Neuronal stem cell (in vitro differentiated cells): ENCODE data around the gene RPL38.

Source experiments
- DNase-seq: peaks from one replicate; pipeline ENCODE4 v3.0.0-alpha.2; 2013; ENCODE audit warnings: low spot score
- H2AFZ ChIP-seq: one replicate; pipeline ENCODE4 v1.6.1; 2013; ENCODE audit warnings: mild to moderate bottlenecking, low read length, inconsistent platforms
- H2AK5ac ChIP-seq: 2 replicates; pipeline ENCODE4 v1.6.1; 2013; ENCODE audit warnings: low read depth, mild to moderate bottlenecking, inconsistent platforms, low read length, moderate library complexity, mixed read lengths
- H2BK120ac ChIP-seq: 2 replicates; pipeline ENCODE4 v1.6.1; 2013; ENCODE audit warnings: low read depth, mild to moderate bottlenecking, inconsistent platforms, low read length, moderate library complexity, mixed read lengths
- H2BK12ac ChIP-seq: one replicate; pipeline ENCODE4 v1.6.1; 2013; ENCODE audit warnings: low read length, inconsistent platforms
- H2BK15ac ChIP-seq: 2 replicates; pipeline ENCODE4 v1.6.1; 2013; ENCODE audit warnings: mild to moderate bottlenecking, low read length, inconsistent platforms, mixed read lengths
- H2BK5ac ChIP-seq: one replicate; pipeline ENCODE4 v1.6.1; 2013; ENCODE audit warnings: inconsistent platforms, mild to moderate bottlenecking, low read length, moderate library complexity
- H3K14ac ChIP-seq: one replicate; pipeline ENCODE4 v1.6.1; 2013; ENCODE audit warnings: low read length, inconsistent platforms
- H3K18ac ChIP-seq: 2 replicates; pipeline ENCODE4 v1.6.1; 2013; ENCODE audit warnings: low read length, inconsistent platforms
- H3K23ac ChIP-seq: 2 replicates; pipeline ENCODE4 v1.6.1; 2013; ENCODE audit warnings: low read depth, mild to moderate bottlenecking, mixed read lengths, low read length, inconsistent platforms; ENCODE audit not compliant: poor library complexity
- H3K27ac ChIP-seq: replicated peaks from 3 replicates; pipeline ENCODE4 v1.5.1; 2013; ENCODE audit warnings: low read length, inconsistent platforms
- H3K27me3 ChIP-seq, 3 experiments: 2 replicates each; pipeline ENCODE4 v1.6.1; 2013; ENCODE audit warnings: low read length in 3 of 3, mild to moderate bottlenecking in 2 of 3, inconsistent platforms in 1 of 3, low read depth in 1 of 3, mixed read lengths in 1 of 3, moderate library complexity in 1 of 3; ENCODE audit not compliant: control insufficient read depth in 3 of 3, insufficient read depth in 3 of 3
- H3K36me3 ChIP-seq, 2 donors: replicated peaks in 1 of 2; 2 replicates each; pipeline ENCODE4 v1.6.1; 2013; ENCODE audit warnings: low read length in 2 of 2; ENCODE audit not compliant: control insufficient read depth in 2 of 2, insufficient read depth in 2 of 2
- H3K4ac ChIP-seq: 2 replicates; pipeline ENCODE4 v1.6.1; 2013; ENCODE audit warnings: inconsistent platforms, mild to moderate bottlenecking, low read length, moderate library complexity
- H3K4me1 ChIP-seq, 2 donors: 1 replicate in 1 of 2; 2 replicates in 1 of 2; pipeline ENCODE4 v1.6.1; 2013; ENCODE audit warnings: low read length in 2 of 2, low read depth in 1 of 2; ENCODE audit not compliant: control insufficient read depth in 2 of 2, insufficient read depth in 1 of 2
- H3K4me2 ChIP-seq: one replicate; pipeline ENCODE4 v1.6.1; 2013; ENCODE audit warnings: mild to moderate bottlenecking, low read length, inconsistent platforms; ENCODE audit not compliant: insufficient read depth, poor library complexity, severe bottlenecking
- H3K4me3 ChIP-seq, 2 donors: 2 replicates each; pipeline ENCODE4 v1.5.1; 2013; ENCODE audit warnings: low read length in 2 of 2, mild to moderate bottlenecking in 2 of 2, inconsistent platforms in 1 of 2, moderate library complexity in 1 of 2
- H3K79me1 ChIP-seq: one replicate; pipeline ENCODE4 v1.6.1; 2013; ENCODE audit warnings: low read depth, mild to moderate bottlenecking, inconsistent platforms, low read length, moderate library complexity
- H3K9ac ChIP-seq: one replicate; pipeline ENCODE4 v1.6.1; 2013; ENCODE audit warnings: mild to moderate bottlenecking, low read depth, low read length, inconsistent platforms; ENCODE audit not compliant: poor library complexity
- H3K9me3 ChIP-seq, 2 donors: replicated peaks in 1 of 2; 2 replicates each; pipeline versions ENCODE3 to v1.6.1; 2013; ENCODE audit warnings: low read length in 2 of 2, mild to moderate bottlenecking in 2 of 2, inconsistent platforms in 1 of 2, low read depth in 1 of 2, mixed read lengths in 1 of 2, moderate library complexity in 1 of 2; ENCODE audit not compliant: control insufficient read depth in 2 of 2, insufficient read depth in 1 of 2
- H4K8ac ChIP-seq: one replicate; pipeline ENCODE4 v1.6.1; 2013; ENCODE audit warnings: low read depth, mild to moderate bottlenecking, inconsistent platforms, low read length, moderate library complexity
- H4K91ac ChIP-seq: one replicate; pipeline ENCODE4 v1.6.1; 2013; ENCODE audit warnings: low read length, low read depth, mild to moderate bottlenecking, inconsistent platforms; ENCODE audit not compliant: poor library complexity
- WGBS, 2 donors: extraction: QIAGEN DNeasy Blood & Tissue Kit; methylation state at CpG; one replicate each; pipeline ENCODE4 v1.1.7; 2013; ENCODE audit warnings: missing lambda C conversion rate in 2 of 2, mixed read lengths in 1 of 2; ENCODE audit not compliant: insufficient read length in 2 of 2, insufficient replicate concordance in 1 of 2; ENCODE audit errors: extremely low coverage in 2 of 2; 5-methylcytosine and 5-hydroxymethylcytosine counted together

RPL38 gene

DNA sequence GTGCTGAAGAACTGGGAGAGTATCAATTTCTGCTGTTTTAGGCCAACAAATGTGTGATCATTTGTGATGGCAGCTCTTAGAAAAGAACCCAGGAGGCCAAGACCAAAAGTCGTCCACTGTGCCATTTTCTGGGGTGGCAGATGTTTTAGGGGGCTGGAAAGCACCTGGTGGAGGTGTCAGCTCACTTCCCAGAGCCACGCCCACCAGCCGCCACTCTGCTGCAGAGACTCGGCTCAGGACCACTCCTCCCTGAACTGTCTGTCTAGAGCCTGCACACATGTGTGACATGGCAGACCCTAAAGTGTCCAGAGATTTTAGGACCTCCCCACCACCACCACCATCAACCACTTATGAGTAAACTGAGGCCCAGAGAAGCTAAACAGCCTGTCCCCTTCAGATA is 23.9 kb upstream of the RPL38 start:
- H2BK5ac ChIP-seq = no peak overlapping the region
- H3K14ac ChIP-seq = no peak overlapping the region
- H3K4me3 ChIP-seq = no peak overlapping the region
- no peak overlapping the region for H3K18ac ChIP-seq
- H3K9ac ChIP-seq = no peak overlapping the region
- H4K91ac ChIP-seq = no peak overlapping the region
- H2BK12ac ChIP-seq = no peak overlapping the region
- no peak overlapping the region for H2BK15ac ChIP-seq
- no peak overlapping the region for H4K8ac ChIP-seq
- no peaks in the 10 kb centered on the region for H3K9me3 ChIP-seq
- no peak overlapping the region for H3K23ac ChIP-seq
- no peak overlapping the region for H3K27ac ChIP-seq
- H3K27me3 ChIP-seq = peaks cover 0 to 52% (median 0%) of the 10 kb centered on the region in 3 experiments
- no peaks in the 10 kb centered on the region for H3K36me3 ChIP-seq
- H3K4me1 ChIP-seq = peaks cover 0 to 15% of the 10 kb centered on the region in 2 donors
- no peak overlapping the region for H2AK5ac ChIP-seq
- no peak overlapping the region for H2BK120ac ChIP-seq
- WGBS, 2 donors = no CpG with 5 or more reads among the region's 4 CpGs
- H3K4me2 ChIP-seq = no peak overlapping the region
- no peak overlapping the region for H3K4ac ChIP-seq
- no peak overlapping the region for H2AFZ ChIP-seq
- no peaks in the 10 kb centered on the region for H3K79me1 ChIP-seq
- no peak for DNase-seq

DNA sequence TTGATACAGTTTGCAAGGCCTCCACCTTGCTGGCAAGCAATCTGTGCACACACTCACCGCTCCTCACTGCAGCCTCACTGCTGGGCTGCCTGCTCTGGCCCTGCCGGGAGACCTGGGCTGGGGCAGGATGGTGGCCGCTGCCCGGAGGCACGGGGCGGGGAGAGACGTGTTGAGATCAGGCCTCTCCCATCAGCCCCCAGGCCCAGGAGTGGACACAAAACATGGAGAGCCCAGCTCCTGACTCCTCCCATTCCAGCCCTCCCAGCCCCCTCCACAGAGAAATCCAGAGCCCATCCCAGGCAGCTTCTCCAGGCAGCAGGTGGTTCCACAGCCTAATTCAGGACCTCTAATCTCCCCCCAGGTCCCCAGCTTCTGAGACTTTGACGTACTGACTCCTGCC is 23.1 kb upstream of the RPL38 start:
- H4K91ac ChIP-seq = no peak overlapping the region
- H3K4me1 ChIP-seq = peaks cover 0 to 15% of the 10 kb centered on the region in 2 donors
- H3K9me3 ChIP-seq = no peaks in the 10 kb centered on the region
- no peak overlapping the region for H4K8ac ChIP-seq
- H3K79me1 ChIP-seq = no peaks in the 10 kb centered on the region
- H2BK12ac ChIP-seq = no peak overlapping the region
- H2AFZ ChIP-seq = peak overlapping the region; percentile 54
- no peak for DNase-seq
- peaks cover 0 to 48% (median 0%) of the 10 kb centered on the region in 3 experiments for H3K27me3 ChIP-seq
- H3K14ac ChIP-seq = no peak overlapping the region
- H3K9ac ChIP-seq = peak overlapping the region; percentile 38
- no peak overlapping the region for H2BK120ac ChIP-seq
- H3K27ac ChIP-seq = no peak overlapping the region
- no peak overlapping the region for H3K4me2 ChIP-seq
- H3K4me3 ChIP-seq = no peak overlapping the region
- no peak overlapping the region for H3K4ac ChIP-seq
- H2BK5ac ChIP-seq = no peak overlapping the region
- WGBS, 2 donors = no CpG with 5 or more reads among the region's 8 CpGs
- no peaks in the 10 kb centered on the region for H3K36me3 ChIP-seq
- H3K23ac ChIP-seq = no peak overlapping the region
- peak overlapping the region; percentile 62 for H2BK15ac ChIP-seq
- no peak overlapping the region for H2AK5ac ChIP-seq
- H3K18ac ChIP-seq = peak overlapping the region; percentile 88

- peaks cover 0 to under 1% of the 10 kb centered on the region in 2 donors for H3K9me3 ChIP-seq
- no peak overlapping the region for H3K18ac ChIP-seq
- H3K27me3 ChIP-seq = peaks cover 0 to 48% (median 0%) of the 10 kb centered on the region in 3 experiments
- no peak overlapping the region for H4K91ac ChIP-seq
- H3K27ac ChIP-seq = no peak overlapping the region
- no peak overlapping the region for H3K4me3 ChIP-seq
- no peak overlapping the region for H3K4ac ChIP-seq
- no CpG with 5 or more reads among the region's 4 CpGs for WGBS, 2 donors
- no peaks in the 10 kb centered on the region for H3K36me3 ChIP-seq
- no peak overlapping the region for H3K4me2 ChIP-seq
- H2BK5ac ChIP-seq = no peak overlapping the region
- H2AK5ac ChIP-seq = peak overlapping the region; percentile 17
- H3K9ac ChIP-seq = no peak overlapping the region
- H2BK120ac ChIP-seq = no peak overlapping the region
- H2AFZ ChIP-seq = no peak overlapping the region
- no peak overlapping the region for H4K8ac ChIP-seq
- no peak overlapping the region for H2BK12ac ChIP-seq
- no peaks in the 10 kb centered on the region for H3K79me1 ChIP-seq
- H3K4me1 ChIP-seq = peaks cover 0 to 15% of the 10 kb centered on the region in 2 donors
- no peak for DNase-seq
- H2BK15ac ChIP-seq = no peak overlapping the region
- H3K23ac ChIP-seq = no peak overlapping the region
- H3K14ac ChIP-seq = no peak overlapping the region
Observed at GRCh38 chr17:74181341-74181740, 22.1 kb upstream of the RPL38 start.

DNA sequence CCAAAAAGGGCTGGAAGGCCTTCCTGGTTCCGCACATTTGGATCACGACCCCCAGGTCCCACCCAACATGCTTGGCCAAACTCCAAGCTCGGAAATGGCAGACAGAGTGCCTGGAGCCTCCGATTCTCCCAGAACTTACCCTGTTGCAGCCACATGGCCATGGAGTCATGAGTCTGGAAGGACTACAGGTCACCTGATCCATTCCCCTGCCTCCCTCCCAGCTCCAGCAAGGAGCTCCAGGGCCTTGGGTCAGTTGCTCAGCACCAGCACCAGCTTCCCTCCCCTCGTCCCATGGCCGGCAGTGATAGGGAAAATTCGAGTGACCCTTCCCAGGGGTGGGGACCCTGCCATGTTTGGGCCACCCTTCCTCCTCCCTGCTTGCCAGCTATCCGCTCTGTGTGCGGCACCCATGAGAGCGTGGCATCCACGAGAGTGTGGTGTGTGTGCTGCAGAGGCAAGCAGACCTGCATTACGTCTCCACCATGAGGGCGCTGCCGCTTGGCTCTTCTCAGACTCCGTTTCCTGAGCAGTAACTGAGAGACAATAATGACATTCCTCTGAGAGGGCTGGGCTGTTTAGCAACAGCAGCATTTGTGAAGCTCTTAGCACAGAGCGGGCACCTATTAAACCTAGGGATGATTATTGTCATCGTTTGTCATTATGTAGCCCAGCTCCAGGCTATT is 21.3 kb upstream of the RPL38 start:
- Histone ChIP-seq H2BK120ac (no peak overlapping the region), H3K4ac (no peak overlapping the region), H4K8ac (no peak overlapping the region), H3K18ac (peak overlapping the region; percentile 44), H2AFZ (no peak overlapping the region), H2BK12ac (no peak overlapping the region), H3K4me2 (no peak overlapping the region), H3K9ac (no peak overlapping the region), H3K27me3 (peaks cover 0 to 48% (median 0%) of the 10 kb centered on the region in 3 experiments), H2AK5ac (peak overlapping the region; percentile 33), H3K79me1 (no peaks in the 10 kb centered on the region), H3K4me3 (no peak overlapping the region), H3K36me3 (no peaks in the 10 kb centered on the region), H3K14ac (no peak overlapping the region), H2BK15ac (no peak overlapping the region), H3K4me1 (peaks cover 0 to 17% of the 10 kb centered on the region in 2 donors), H4K91ac (no peak overlapping the region), H3K23ac (no peak overlapping the region), H3K27ac (no peak overlapping the region), H3K9me3 (peaks cover 0 to 2% of the 10 kb centered on the region in 2 donors), H2BK5ac (no peak overlapping the region)
- WGBS, 2 donors = no CpG with 5 or more reads among the region's 17 CpGs
- no peak for DNase-seq
